ENCODE results near the gene CEP70.

Gene CEP70

DNA sequence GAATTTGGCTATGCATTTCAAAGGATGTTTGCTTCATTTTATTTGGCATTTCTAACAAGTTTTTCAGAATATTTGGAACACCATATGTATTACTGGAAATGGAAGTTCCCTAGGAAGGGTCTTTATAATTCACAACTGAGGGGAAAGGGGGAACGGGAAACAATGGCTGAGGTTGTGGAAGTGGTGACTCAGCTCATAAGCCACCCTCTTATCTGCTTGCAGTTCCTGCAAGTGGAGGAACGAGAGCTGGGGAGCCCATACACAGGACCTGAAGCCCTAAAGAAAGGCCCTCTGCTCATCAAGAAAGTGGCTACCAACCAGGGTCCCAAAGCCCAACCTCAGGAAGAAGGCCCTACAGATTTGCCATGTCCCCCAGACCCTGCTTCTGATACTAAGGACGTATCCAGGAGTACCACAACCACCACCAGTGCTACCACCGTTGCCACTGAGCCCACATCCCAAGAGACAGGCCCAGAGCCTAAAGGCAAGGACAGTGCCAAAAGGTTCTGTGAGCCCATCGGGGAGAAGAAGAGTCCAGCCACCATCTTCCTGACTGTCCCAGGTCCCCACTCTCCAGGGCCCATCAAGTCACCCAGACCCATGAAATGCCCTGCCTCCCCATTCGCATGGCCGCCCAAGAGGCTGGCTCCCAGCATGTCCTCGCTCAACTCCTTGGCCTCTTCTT is 121.8 kb downstream of the CEP70 start:
- Histone ChIP-seq H3K27me3 (no peaks in the 10 kb centered on the region), H3K4me1 (ENCODE audit: control insufficient read depth in 1 of 2, insufficient read depth in 1 of 2, low read depth in 1 of 2, low read length in 1 of 2) (no peaks in the 10 kb centered on the region), H3K27ac (no peak overlapping the region), H3K36me3 (no peaks in the 10 kb centered on the region), H3K4me3 (ENCODE audit: low read depth in 1 of 2, low read length in 1 of 2) (no peak overlapping the region), H3K9me3 (no peaks in the 10 kb centered on the region)
- TF ChIP-seq, protein P1, sequence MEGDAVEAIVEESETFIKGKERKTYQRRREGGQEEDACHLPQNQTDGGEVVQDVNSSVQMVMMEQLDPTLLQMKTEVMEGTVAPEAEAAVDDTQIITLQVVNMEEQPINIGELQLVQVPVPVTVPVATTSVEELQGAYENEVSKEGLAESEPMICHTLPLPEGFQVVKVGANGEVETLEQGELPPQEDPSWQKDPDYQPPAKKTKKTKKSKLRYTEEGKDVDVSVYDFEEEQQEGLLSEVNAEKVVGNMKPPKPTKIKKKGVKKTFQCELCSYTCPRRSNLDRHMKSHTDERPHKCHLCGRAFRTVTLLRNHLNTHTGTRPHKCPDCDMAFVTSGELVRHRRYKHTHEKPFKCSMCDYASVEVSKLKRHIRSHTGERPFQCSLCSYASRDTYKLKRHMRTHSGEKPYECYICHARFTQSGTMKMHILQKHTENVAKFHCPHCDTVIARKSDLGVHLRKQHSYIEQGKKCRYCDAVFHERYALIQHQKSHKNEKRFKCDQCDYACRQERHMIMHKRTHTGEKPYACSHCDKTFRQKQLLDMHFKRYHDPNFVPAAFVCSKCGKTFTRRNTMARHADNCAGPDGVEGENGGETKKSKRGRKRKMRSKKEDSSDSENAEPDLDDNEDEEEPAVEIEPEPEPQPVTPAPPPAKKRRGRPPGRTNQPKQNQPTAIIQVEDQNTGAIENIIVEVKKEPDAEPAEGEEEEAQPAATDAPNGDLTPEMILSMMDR (IDR thresholded peaks at IDR 0.05), result no peak

DNA sequence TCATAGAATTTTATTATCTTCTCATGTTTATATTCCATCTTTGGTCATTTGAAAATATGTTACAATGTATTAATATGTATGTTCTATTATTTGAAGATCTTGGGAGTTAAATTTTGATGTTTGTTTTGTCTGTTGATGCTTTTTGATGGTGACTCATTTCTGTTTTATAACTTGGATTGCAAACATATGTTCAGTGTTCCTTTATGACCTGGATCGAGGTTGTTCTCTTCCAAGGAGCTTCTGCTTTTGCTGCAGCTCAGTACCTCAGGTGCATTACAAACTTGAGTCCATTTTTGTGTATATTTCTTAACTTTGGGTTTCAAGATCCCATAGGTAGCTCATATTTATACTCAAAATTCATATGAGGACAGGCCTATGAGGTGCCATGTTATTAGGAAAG is 122.6 kb downstream of the CEP70 start:
- H3K36me3 ChIP-seq, result no peaks in the 10 kb centered on the region
- H3K27ac ChIP-seq, result no peak overlapping the region
- H3K27me3 ChIP-seq, result no peaks in the 10 kb centered on the region
- H3K4me1 ChIP-seq (ENCODE audit: control insufficient read depth in 1 of 2, insufficient read depth in 1 of 2, low read depth in 1 of 2, low read length in 1 of 2), result no peaks in the 10 kb centered on the region
- H3K4me3 ChIP-seq (ENCODE audit: low read depth in 1 of 2, low read length in 1 of 2), result no peak overlapping the region
- no peaks in the 10 kb centered on the region for H3K9me3 ChIP-seq
- TF ChIP-seq, protein P1 (IDR thresholded peaks at IDR 0.05), result no peak

DNA sequence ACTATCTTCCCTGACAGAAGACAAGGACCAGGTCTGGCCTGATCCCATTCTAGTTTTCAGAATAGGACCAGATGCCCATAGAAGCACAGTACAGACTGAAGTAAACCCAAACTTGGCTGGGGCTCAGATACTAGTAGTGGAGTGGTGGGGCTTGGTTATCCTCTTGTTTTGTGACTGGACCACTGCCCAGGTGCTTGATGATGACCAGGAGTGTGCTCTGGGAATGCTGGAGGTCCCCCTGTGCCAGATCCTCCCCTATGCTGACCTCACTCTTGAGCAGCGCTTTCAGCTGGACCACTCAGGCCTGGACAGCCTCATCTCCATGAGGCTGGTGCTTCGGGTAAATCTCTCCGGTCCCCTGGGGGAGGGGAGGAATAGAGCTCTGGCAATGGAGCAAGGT is 123.4 kb downstream of the CEP70 start:
- H3K27me3 ChIP-seq, result no peaks in the 10 kb centered on the region
- no peaks in the 10 kb centered on the region for H3K9me3 ChIP-seq
- no peak overlapping the region for H3K4me3 ChIP-seq (ENCODE audit: low read depth in 1 of 2, low read length in 1 of 2)
- no peak overlapping the region for H3K27ac ChIP-seq
- no peaks in the 10 kb centered on the region for H3K36me3 ChIP-seq
- no peaks in the 10 kb centered on the region for H3K4me1 ChIP-seq (ENCODE audit: control insufficient read depth in 1 of 2, insufficient read depth in 1 of 2, low read depth in 1 of 2, low read length in 1 of 2)
- TF ChIP-seq, protein P1 (IDR thresholded peaks at IDR 0.05), result no peak

DNA sequence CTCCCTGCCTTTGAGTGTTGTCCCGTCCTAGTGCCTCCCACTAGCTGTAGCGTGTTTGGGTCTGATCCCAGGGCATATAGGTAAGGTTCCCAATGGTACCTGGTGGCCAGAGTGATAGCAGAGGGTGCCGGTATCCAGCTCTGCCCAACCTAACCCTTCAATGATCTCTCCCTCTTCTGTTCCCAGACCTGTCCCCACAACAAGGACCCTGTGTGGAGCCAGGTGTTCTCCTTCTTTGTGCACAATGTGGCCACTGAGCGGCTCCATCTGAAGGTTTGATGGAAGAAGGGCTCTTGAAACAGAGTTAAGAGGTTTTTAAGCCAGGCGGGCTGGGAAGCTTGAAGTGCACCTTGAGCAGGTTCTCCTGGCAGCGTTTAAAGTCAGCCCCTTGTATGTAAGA is 124.2 kb downstream of the CEP70 start:
- H3K9me3 ChIP-seq, result no peaks in the 10 kb centered on the region
- no peaks in the 10 kb centered on the region for H3K27me3 ChIP-seq
- TF ChIP-seq, protein P1 (IDR thresholded peaks at IDR 0.05), result no peak
- no peak overlapping the region for H3K4me3 ChIP-seq (ENCODE audit: low read depth in 1 of 2, low read length in 1 of 2)
- no peaks in the 10 kb centered on the region for H3K4me1 ChIP-seq (ENCODE audit: control insufficient read depth in 1 of 2, insufficient read depth in 1 of 2, low read depth in 1 of 2, low read length in 1 of 2)
- H3K36me3 ChIP-seq, result no peaks in the 10 kb centered on the region
- no peak overlapping the region for H3K27ac ChIP-seq

DNA sequence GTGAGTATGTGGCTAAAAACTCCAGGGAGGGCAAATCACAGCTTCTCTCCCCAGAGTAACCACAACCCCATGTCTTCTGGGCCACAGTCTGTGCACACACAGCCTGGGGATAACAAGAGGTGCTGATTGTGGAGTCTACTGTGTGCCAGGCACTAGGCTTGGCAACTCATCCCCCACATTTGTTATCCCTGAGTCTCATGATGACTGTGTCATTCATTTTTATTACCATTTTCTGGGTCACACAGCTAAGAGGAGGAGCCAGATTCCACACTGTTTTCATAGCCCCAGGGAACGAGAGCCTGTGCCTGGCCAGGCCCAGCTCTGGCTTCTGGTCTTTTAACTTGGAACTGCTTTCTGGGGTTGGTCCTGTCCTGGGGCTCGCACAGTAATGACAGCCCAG is 125.2 kb downstream of the CEP70 start:
- TF ChIP-seq, protein P1 (IDR thresholded peaks at IDR 0.05), result no peak
- H3K4me3 ChIP-seq (ENCODE audit: low read depth in 1 of 2, low read length in 1 of 2), result no peak overlapping the region
- H3K36me3 ChIP-seq, result no peaks in the 10 kb centered on the region
- H3K27ac ChIP-seq, result no peak overlapping the region
- no peaks in the 10 kb centered on the region for H3K9me3 ChIP-seq
- H3K4me1 ChIP-seq (ENCODE audit: control insufficient read depth in 1 of 2, insufficient read depth in 1 of 2, low read depth in 1 of 2, low read length in 1 of 2), result no peaks in the 10 kb centered on the region
- H3K27me3 ChIP-seq, result no peaks in the 10 kb centered on the region
